ENCODE measurements around the gene FGFR4.
"Not testable (repeated sequence)": the region's sequence is repeated elsewhere in the genome, so short reads cannot be mapped to it uniquely, and the experiment has no call there.

FGFR4 gene

DNA sequence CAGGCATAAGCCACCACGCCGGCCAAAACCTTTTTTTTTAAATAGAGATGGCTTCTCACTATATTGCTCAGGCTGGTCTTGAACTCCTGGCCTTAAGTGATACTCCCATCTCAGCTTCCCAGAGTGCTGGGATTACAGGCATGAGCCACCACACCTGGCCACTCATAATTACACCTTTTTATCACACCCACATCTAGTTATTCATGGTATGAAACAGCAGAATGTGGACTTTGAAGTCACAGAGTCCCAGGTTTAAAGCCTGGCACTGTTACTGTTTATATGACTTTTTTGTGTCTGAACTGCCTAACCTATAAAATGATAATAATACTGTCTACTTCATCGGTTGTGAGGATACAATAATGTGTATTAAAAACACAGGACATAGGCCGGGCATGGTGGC is 41.1 kb upstream of the FGFR4 start:
- TF ChIP-seq, protein P1, sequence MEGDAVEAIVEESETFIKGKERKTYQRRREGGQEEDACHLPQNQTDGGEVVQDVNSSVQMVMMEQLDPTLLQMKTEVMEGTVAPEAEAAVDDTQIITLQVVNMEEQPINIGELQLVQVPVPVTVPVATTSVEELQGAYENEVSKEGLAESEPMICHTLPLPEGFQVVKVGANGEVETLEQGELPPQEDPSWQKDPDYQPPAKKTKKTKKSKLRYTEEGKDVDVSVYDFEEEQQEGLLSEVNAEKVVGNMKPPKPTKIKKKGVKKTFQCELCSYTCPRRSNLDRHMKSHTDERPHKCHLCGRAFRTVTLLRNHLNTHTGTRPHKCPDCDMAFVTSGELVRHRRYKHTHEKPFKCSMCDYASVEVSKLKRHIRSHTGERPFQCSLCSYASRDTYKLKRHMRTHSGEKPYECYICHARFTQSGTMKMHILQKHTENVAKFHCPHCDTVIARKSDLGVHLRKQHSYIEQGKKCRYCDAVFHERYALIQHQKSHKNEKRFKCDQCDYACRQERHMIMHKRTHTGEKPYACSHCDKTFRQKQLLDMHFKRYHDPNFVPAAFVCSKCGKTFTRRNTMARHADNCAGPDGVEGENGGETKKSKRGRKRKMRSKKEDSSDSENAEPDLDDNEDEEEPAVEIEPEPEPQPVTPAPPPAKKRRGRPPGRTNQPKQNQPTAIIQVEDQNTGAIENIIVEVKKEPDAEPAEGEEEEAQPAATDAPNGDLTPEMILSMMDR (IDR thresholded peaks at IDR 0.05; ENCODE audit: low read depth, low read length) = no peak
- DNase-seq (ENCODE audit: extremely low read depth, low read depth) = no peak

DNA sequence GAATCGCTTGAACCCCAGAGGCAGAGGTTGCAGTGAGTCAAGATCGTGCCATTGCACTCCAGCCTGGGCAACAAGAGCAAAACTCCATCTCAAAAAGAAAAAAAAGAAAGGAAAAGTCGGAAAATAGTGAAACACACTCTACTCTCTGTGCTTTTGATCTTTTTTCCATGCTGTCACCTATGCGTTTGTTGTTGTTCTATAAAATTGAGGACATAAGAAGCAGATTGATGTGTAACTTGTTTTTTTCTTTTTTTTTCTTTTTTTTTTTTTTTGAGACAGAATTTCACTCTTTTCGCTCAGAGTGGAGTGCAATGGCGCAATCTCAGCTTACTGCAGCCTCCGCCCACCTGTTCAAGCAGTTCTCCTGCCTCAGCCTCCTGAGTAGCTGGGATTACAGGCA is 38.2 kb upstream of the FGFR4 start:
- not testable (repeated sequence) for DNase-seq (ENCODE audit: extremely low read depth, low read depth)

DNA sequence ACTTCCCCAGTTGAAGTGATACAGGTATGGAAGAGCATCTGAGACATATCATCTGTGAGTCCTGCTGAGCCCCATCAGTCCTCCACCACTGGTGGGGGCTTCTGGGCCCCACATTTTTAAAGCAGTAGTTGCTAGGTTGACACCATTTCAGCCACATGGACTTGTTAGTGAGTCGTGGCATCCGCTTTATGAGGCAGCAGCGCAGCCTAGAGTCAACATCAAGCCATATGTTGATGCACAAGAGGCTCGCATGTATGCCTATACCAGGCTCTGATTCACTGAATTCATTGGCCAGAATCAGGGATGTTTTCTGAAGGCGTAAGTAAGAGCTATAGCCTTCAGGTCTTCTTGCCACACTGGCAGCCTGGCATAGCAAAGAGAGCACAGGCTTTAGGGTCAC is 37.4 kb upstream of the FGFR4 start:
- DNase-seq (ENCODE audit: extremely low read depth, low read depth) = no peak
- TF ChIP-seq, protein P1 (IDR thresholded peaks at IDR 0.05; ENCODE audit: low read depth, low read length) = no peak

DNA sequence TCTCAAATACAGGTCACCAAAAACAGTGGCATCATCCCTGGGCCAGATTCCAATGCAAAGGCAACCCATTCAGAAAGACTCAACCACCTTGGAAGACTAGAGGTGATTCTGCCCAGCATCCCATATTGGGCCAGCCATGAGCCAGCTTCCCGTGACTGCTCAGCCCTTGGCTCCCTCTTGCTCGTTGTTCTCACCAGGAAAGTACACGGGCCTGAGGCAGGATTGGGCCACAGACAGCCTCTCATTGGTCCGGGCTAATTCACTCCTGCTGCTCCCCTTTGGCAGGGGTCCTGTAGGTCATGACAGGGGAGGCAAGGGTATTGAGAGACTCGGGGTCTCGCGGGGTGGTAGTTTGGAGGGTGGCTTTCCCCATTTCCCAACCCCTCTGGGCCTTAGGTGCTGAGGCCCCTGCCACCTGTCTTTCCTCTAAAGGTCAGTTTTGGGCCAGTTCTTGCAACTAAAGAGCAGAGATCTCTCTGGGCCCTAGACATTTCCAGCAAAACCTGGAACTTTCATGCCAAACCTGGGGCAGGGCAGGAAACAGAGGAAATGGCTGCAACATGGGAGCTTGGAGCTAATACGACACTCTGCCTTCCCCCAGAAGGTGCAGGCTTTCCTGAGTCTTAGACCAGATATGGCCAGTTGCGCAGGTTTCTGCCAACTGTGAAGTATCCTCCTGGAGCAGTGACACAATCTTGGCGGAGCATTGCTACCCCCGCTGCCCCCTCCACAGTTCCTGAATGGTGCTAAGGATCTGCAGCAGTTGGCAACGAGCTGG is 22.0 kb upstream of the FGFR4 start:
- TF ChIP-seq, protein P1 (IDR thresholded peaks at IDR 0.05; ENCODE audit: low read depth, low read length) = no peak
- no peak for DNase-seq (ENCODE audit: extremely low read depth, low read depth)

DNA sequence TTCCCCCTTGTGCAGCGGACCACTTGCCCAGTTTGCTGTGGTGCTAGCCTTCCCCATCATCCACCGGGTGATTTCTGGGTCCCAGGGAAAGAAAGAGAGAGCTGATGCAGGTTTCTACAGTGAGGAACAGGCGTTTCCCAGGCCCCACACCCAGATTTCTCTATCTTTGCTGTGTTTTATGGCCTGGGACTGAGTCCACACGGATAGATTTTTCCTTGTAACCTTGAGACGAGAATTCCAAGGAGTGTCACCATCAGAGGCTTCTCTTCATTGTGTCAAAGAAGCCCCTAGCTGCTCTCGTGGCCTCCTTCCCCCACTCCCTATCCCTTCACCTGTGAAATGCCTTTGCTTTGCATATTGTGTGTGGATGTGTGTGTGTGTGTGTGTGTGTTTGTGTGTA is 21.2 kb upstream of the FGFR4 start:
- DNase-seq (ENCODE audit: extremely low read depth, low read depth) = no peak
- TF ChIP-seq, protein P1 (IDR thresholded peaks at IDR 0.05; ENCODE audit: low read depth, low read length) = no peak

DNA sequence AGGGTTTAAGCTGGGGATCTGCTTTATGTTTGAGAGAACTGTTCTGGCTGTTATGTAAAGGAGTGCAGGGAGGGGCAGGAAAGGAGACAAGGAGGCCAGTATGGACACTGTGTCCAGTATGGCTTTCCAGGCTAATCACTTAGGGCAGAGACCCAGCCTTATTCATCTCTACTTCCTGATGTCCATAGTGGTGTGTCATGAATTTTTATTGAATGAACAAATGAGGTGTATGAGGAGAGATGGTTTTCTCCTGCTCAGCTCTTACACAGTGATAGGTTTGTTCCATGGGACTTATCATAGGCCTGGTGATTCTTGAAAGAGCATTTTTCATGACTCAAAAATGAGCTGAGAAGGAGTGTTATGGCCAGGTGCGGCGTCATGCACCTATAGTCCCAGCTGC is 20.5 kb upstream of the FGFR4 start:
- TF ChIP-seq, protein P1 (IDR thresholded peaks at IDR 0.05; ENCODE audit: low read depth, low read length) = no peak
- no peak for DNase-seq (ENCODE audit: extremely low read depth, low read depth)

DNA sequence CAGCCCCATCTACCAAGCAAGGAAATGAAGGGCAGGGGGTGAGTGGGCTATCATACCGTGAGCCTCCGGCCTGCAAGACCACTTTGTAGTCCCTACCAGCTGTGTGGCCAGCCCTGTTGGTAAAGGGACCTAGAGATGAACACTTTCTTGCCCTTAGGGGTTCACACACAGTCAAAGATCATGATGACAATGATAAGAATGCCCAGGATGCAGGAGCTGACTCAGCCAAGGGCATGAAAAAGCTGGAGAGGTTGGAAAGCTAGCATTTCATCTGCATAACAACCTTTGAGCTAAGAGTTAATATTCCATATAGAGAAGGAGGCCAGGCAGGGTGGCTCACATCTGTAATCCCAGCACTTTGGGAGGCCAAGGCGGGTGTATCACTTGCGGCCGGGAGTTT is 19.2 kb upstream of the FGFR4 start:
- TF ChIP-seq, protein P1 (IDR thresholded peaks at IDR 0.05; ENCODE audit: low read depth, low read length) = no peak
- no peak for DNase-seq (ENCODE audit: extremely low read depth, low read depth)
